ENCODE data around the gene METTL25.

The METTL25 gene

DNA sequence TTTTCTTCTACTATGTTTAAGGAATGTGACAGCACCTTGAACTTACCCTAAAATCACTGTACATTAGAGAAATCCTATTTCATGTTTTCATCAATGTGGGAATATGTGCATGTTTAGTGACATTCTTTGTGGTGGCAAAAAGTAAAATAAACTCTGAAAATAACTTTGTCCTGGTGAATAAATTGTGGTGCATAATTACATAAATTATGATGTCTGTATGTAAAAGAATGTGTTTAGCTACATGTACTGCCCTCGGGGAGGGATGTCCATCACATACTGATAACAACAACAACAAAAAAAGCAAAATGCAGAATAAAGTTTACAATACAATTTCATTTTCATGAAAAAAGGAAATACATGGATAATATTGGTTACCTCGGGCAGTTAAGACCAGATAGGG, 157.3 kb downstream of the METTL25 start:
- no peak overlapping the region for H3K27ac ChIP-seq (ENCODE audit: low read depth, low read length)
- H3K36me3 ChIP-seq (ENCODE audit: control insufficient read depth in 1 of 2, insufficient read depth in 2 of 2, low read length in 2 of 2): no peaks in the 10 kb centered on the region
- no peaks in the 10 kb centered on the region for H3K27me3 ChIP-seq (ENCODE audit: control insufficient read depth in 1 of 2, insufficient read depth in 2 of 2, low read length in 2 of 2)

DNA sequence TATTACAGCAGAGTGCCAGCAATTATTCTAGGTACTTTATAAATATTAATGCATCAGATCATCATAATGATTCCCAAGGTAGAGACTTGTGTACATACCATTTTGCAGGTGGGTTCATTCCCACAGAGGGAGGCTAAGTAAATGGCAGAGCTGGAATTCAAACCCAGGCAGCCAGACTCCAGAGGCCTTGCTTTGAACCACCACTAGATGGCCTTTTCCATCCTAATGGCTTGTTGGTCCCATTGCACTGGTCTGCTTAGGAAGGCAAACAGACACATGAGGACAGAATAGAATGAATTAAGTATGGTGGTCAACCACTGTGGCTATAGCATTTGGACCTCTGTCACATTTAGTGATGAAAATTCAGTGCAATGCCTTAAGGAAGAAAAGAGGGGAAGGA, 158.7 kb downstream of the METTL25 start:
- no peaks in the 10 kb centered on the region for H3K36me3 ChIP-seq (ENCODE audit: control insufficient read depth in 1 of 2, insufficient read depth in 2 of 2, low read length in 2 of 2)
- no peaks in the 10 kb centered on the region for H3K4me1 ChIP-seq (ENCODE audit: control insufficient read depth in 1 of 2, insufficient read depth in 2 of 2, low read length in 2 of 2)
- H3K27me3 ChIP-seq (ENCODE audit: control insufficient read depth in 1 of 2, insufficient read depth in 2 of 2, low read length in 2 of 2): no peaks in the 10 kb centered on the region
- no peak overlapping the region for H3K4me3 ChIP-seq (ENCODE audit: low read depth in 1 of 2, low read length in 2 of 2)
- no peak overlapping the region for H3K9ac ChIP-seq (ENCODE audit: low read depth in 1 of 2, low read length in 2 of 2)
- no peak overlapping the region for H3K27ac ChIP-seq (ENCODE audit: low read depth, low read length)
- H3K9me3 ChIP-seq (ENCODE audit: control insufficient read depth in 1 of 2, low read length in 2 of 2): no peaks in the 10 kb centered on the region

More for the DNA sequence above, 157.3 kb downstream of the METTL25 start:
- H3K4me1 ChIP-seq (ENCODE audit: control insufficient read depth in 1 of 2, insufficient read depth in 2 of 2, low read length in 2 of 2): no peaks in the 10 kb centered on the region
- no peak overlapping the region for H3K9ac ChIP-seq (ENCODE audit: low read depth in 1 of 2, low read length in 2 of 2)
- H3K9me3 ChIP-seq (ENCODE audit: control insufficient read depth in 1 of 2, low read length in 2 of 2): no peaks in the 10 kb centered on the region
- H3K4me3 ChIP-seq (ENCODE audit: low read depth in 1 of 2, low read length in 2 of 2): no peak overlapping the region

DNA sequence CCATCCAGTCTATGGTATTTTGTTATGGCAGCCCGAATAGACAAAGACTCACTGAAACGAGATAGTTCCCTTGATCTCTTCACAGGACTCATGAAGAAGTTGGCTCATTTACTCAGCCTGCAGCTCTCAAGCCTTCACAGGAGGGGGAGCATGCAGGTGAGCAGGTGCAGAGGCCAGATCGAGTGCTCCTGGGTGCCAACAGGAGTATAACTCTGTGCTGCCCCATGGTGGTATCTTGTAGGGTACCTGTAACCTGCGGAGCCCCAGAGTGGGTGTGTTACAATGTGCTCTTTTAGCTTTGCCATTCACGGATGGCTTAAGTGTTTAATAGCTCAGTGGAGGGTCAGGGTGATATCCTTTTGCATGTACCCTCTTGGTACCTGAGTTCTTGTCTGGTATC, 159.5 kb downstream of the METTL25 start:
- H3K9ac ChIP-seq (ENCODE audit: low read depth in 1 of 2, low read length in 2 of 2): no peak overlapping the region
- H3K27ac ChIP-seq (ENCODE audit: low read depth, low read length): no peak overlapping the region
- H3K4me1 ChIP-seq (ENCODE audit: control insufficient read depth in 1 of 2, insufficient read depth in 2 of 2, low read length in 2 of 2): no peaks in the 10 kb centered on the region
- no peak overlapping the region for H3K4me3 ChIP-seq (ENCODE audit: low read depth in 1 of 2, low read length in 2 of 2)
- H3K9me3 ChIP-seq (ENCODE audit: control insufficient read depth in 1 of 2, low read length in 2 of 2): no peaks in the 10 kb centered on the region
- no peaks in the 10 kb centered on the region for H3K27me3 ChIP-seq (ENCODE audit: control insufficient read depth in 1 of 2, insufficient read depth in 2 of 2, low read length in 2 of 2)
- H3K36me3 ChIP-seq (ENCODE audit: control insufficient read depth in 1 of 2, insufficient read depth in 2 of 2, low read length in 2 of 2): no peaks in the 10 kb centered on the region

DNA sequence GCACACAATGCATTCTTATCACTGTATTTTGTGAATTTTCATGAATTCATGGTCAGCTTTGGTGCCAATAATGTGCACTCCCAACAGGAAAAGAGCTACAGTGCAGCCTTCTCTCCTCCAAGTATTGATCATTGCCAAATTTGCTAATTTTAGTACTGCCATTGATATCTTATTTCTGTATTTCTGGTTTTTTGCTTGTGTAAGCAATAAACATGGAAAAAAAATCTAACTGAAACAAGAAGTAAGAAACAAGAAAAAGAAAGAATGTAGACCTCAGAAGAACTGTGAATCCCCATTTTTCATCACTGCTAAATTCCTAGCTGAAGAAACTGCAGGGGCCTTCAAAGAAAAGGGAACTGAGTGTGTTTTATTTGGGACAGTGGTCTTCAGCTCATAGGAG, 161.2 kb downstream of the METTL25 start:
- H3K4me1 ChIP-seq (ENCODE audit: control insufficient read depth in 1 of 2, insufficient read depth in 2 of 2, low read length in 2 of 2): no peaks in the 10 kb centered on the region
- H3K9me3 ChIP-seq (ENCODE audit: control insufficient read depth in 1 of 2, low read length in 2 of 2): no peaks in the 10 kb centered on the region
- no peak overlapping the region for H3K9ac ChIP-seq (ENCODE audit: low read depth in 1 of 2, low read length in 2 of 2)
- H3K36me3 ChIP-seq (ENCODE audit: control insufficient read depth in 1 of 2, insufficient read depth in 2 of 2, low read length in 2 of 2): no peaks in the 10 kb centered on the region
- no peaks in the 10 kb centered on the region for H3K27me3 ChIP-seq (ENCODE audit: control insufficient read depth in 1 of 2, insufficient read depth in 2 of 2, low read length in 2 of 2)
- H3K4me3 ChIP-seq (ENCODE audit: low read depth in 1 of 2, low read length in 2 of 2): no peak overlapping the region
- H3K27ac ChIP-seq (ENCODE audit: low read depth, low read length): no peak overlapping the region

DNA sequence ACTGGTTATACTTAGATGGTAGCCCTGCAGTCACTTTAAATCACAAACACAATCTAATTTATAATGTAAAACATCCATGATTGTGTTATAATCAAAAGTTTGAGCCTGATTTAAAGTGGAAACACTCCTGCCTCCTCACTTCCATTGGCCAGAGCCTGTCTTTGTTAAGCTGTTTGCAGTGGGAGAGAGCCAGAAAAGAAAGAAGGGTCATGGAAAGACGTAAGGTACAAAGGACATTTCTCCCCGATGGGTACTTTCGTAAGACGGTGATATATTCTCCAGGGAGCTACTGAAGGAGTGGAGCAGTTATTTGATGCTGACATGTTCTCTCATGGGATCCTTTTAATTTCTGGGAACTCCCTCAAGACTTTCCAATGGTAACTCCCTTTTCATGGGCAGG, 164.0 kb downstream of the METTL25 start:
- Histone ChIP-seq H3K9me3 (ENCODE audit: control insufficient read depth in 1 of 2, low read length in 2 of 2) (no peaks in the 10 kb centered on the region), H3K27me3 (ENCODE audit: control insufficient read depth in 1 of 2, insufficient read depth in 2 of 2, low read length in 2 of 2) (no peaks in the 10 kb centered on the region), H3K36me3 (ENCODE audit: control insufficient read depth in 1 of 2, insufficient read depth in 2 of 2, low read length in 2 of 2) (no peaks in the 10 kb centered on the region), H3K4me1 (ENCODE audit: control insufficient read depth in 1 of 2, insufficient read depth in 2 of 2, low read length in 2 of 2) (no peaks in the 10 kb centered on the region), H3K9ac (ENCODE audit: low read depth in 1 of 2, low read length in 2 of 2) (no peak overlapping the region), H3K27ac (ENCODE audit: low read depth, low read length) (no peak overlapping the region), H3K4me3 (ENCODE audit: low read depth in 1 of 2, low read length in 2 of 2) (no peak overlapping the region)

DNA sequence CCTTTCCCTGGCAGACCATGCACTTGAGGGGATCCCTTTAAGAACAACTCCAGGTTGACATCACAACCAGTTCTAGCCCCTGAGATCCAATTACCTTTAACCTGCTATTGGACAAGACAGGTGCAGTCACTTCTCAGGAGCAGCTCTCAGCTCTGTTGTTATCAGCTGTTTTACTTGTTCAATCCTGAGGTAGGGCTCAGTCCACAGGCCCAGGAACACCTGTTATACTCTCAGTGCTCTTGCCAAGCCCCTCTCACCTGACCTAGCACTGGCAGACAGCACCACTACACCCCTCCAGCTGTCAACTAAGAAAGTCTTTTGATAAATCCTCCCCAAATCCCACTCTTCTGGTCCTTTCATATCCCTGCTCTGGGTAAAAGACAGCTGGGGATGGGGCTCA, 164.4 kb downstream of the METTL25 start:
- H3K4me3 ChIP-seq (ENCODE audit: low read depth in 1 of 2, low read length in 2 of 2): no peak overlapping the region
- H3K27ac ChIP-seq (ENCODE audit: low read depth, low read length): no peak overlapping the region
- no peak overlapping the region for H3K9ac ChIP-seq (ENCODE audit: low read depth in 1 of 2, low read length in 2 of 2)
- H3K4me1 ChIP-seq (ENCODE audit: control insufficient read depth in 1 of 2, insufficient read depth in 2 of 2, low read length in 2 of 2): no peaks in the 10 kb centered on the region
- no peaks in the 10 kb centered on the region for H3K27me3 ChIP-seq (ENCODE audit: control insufficient read depth in 1 of 2, insufficient read depth in 2 of 2, low read length in 2 of 2)
- no peaks in the 10 kb centered on the region for H3K9me3 ChIP-seq (ENCODE audit: control insufficient read depth in 1 of 2, low read length in 2 of 2)
- H3K36me3 ChIP-seq (ENCODE audit: control insufficient read depth in 1 of 2, insufficient read depth in 2 of 2, low read length in 2 of 2): no peaks in the 10 kb centered on the region

DNA sequence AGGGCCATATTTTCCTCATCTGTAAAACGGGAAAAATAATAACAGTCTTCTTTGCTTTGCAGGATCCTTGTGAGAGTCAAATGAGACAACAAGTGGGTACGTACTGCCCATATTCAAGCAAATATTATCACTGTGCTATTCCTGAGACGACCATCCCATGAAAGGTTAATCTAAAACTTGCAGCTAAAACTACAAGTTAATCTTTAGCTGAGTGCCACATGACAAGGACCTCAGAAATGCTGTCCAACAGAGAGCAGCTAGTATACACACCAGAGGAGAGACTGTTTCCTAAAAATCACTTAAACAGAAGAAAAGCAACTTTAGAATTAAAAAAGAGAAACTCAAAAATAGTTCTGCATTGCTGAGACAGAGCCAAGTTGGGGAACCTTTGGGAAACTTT, 165.7 kb downstream of the METTL25 start:
- no peaks in the 10 kb centered on the region for H3K9me3 ChIP-seq (ENCODE audit: control insufficient read depth in 1 of 2, low read length in 2 of 2)
- H3K4me3 ChIP-seq (ENCODE audit: low read depth in 1 of 2, low read length in 2 of 2): no peak overlapping the region
- H3K9ac ChIP-seq (ENCODE audit: low read depth in 1 of 2, low read length in 2 of 2): no peak overlapping the region
- H3K4me1 ChIP-seq (ENCODE audit: control insufficient read depth in 1 of 2, insufficient read depth in 2 of 2, low read length in 2 of 2): no peaks in the 10 kb centered on the region
- H3K27ac ChIP-seq (ENCODE audit: low read depth, low read length): no peak overlapping the region
- no peaks in the 10 kb centered on the region for H3K36me3 ChIP-seq (ENCODE audit: control insufficient read depth in 1 of 2, insufficient read depth in 2 of 2, low read length in 2 of 2)
- no peaks in the 10 kb centered on the region for H3K27me3 ChIP-seq (ENCODE audit: control insufficient read depth in 1 of 2, insufficient read depth in 2 of 2, low read length in 2 of 2)

DNA sequence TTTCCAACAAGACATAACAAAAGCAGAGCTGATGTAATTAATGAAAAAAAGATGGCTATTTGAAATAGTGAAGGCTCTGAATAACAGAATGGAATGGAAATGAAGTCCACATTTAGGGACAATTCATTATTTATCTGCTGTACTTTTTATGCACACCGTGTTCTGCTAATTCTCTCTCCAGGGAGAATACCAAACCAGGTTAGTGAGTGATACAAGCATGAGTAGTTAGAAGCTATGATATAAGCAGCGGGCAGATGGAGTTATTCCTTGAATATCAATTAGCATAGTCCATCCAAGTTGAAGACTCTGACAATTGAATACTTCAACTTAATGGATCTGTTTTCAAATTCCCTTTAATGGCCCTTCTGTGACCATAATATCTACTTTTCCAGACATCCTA, 166.3 kb downstream of the METTL25 start:
- no peaks in the 10 kb centered on the region for H3K36me3 ChIP-seq (ENCODE audit: control insufficient read depth in 1 of 2, insufficient read depth in 2 of 2, low read length in 2 of 2)
- no peak overlapping the region for H3K9ac ChIP-seq (ENCODE audit: low read depth in 1 of 2, low read length in 2 of 2)
- no peaks in the 10 kb centered on the region for H3K9me3 ChIP-seq (ENCODE audit: control insufficient read depth in 1 of 2, low read length in 2 of 2)
- no peak overlapping the region for H3K4me3 ChIP-seq (ENCODE audit: low read depth in 1 of 2, low read length in 2 of 2)
- no peaks in the 10 kb centered on the region for H3K4me1 ChIP-seq (ENCODE audit: control insufficient read depth in 1 of 2, insufficient read depth in 2 of 2, low read length in 2 of 2)
- H3K27ac ChIP-seq (ENCODE audit: low read depth, low read length): no peak overlapping the region
- no peaks in the 10 kb centered on the region for H3K27me3 ChIP-seq (ENCODE audit: control insufficient read depth in 1 of 2, insufficient read depth in 2 of 2, low read length in 2 of 2)

DNA sequence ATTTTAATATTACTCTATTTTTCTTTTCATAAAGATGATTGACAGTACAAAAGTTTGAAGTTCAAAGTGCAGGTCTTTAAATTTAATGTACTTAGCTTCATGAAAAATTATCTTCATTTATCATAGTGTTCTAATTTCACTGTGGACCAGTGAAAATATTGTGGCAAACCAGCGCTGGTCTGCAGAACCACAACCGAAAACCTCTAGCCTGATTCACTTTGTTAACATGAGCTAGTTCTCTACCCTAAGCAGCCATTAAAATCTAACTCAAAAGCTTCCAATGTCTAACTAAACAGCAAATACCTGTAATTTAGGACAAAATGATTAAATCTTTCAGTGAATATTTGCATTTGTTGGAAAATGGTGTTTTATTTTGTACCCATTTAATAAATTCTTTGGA, 167.3 kb downstream of the METTL25 start:
- Histone ChIP-seq H3K9me3 (ENCODE audit: control insufficient read depth in 1 of 2, low read length in 2 of 2) (no peaks in the 10 kb centered on the region), H3K36me3 (ENCODE audit: control insufficient read depth in 1 of 2, insufficient read depth in 2 of 2, low read length in 2 of 2) (no peaks in the 10 kb centered on the region), H3K4me3 (ENCODE audit: low read depth in 1 of 2, low read length in 2 of 2) (no peak overlapping the region), H3K4me1 (ENCODE audit: control insufficient read depth in 1 of 2, insufficient read depth in 2 of 2, low read length in 2 of 2) (no peaks in the 10 kb centered on the region), H3K9ac (ENCODE audit: low read depth in 1 of 2, low read length in 2 of 2) (no peak overlapping the region), H3K27ac (ENCODE audit: low read depth, low read length) (no peak overlapping the region), H3K27me3 (ENCODE audit: control insufficient read depth in 1 of 2, insufficient read depth in 2 of 2, low read length in 2 of 2) (no peaks in the 10 kb centered on the region)

DNA sequence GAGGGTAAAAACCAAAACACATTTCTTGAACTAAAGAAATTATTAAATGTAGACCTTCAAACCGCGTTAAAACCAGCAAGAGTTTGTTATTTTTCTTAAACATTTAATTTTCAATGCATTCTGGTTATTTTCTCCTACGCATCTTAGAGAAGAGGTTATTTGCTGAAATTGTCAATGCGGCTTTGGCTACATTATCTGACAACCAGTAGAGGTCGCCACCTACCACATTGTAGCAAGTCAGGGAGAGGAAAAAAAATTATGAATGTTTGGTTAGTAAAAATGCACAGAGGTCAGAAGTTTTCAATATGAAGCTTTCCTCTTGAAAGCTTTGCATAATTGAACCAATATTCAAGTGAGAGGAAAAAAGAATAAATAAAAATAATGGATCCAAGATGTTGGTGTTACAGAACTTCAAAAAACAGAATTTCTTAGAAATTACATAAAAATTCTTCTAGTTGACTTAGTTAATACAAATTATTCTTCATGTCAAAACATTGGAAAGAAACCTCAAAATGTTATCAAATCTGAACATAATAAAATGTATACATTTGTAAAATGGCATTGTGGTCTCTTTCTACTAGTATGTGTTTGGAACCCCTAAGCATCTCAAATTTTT, 168.9 kb downstream of the METTL25 start:
- Histone ChIP-seq H3K27ac (ENCODE audit: low read depth, low read length) (no peak overlapping the region), H3K9me3 (ENCODE audit: control insufficient read depth in 1 of 2, low read length in 2 of 2) (no peaks in the 10 kb centered on the region), H3K27me3 (ENCODE audit: control insufficient read depth in 1 of 2, insufficient read depth in 2 of 2, low read length in 2 of 2) (no peaks in the 10 kb centered on the region), H3K4me3 (ENCODE audit: low read depth in 1 of 2, low read length in 2 of 2) (no peak overlapping the region), H3K9ac (ENCODE audit: low read depth in 1 of 2, low read length in 2 of 2) (no peak overlapping the region), H3K4me1 (ENCODE audit: control insufficient read depth in 1 of 2, insufficient read depth in 2 of 2, low read length in 2 of 2) (no peaks in the 10 kb centered on the region), H3K36me3 (ENCODE audit: control insufficient read depth in 1 of 2, insufficient read depth in 2 of 2, low read length in 2 of 2) (no peaks in the 10 kb centered on the region)
